Effector memory CD4-positive, alpha-beta T cell (primary cell): ENCODE results near the gene SRPRB.

Source experiments
- DNase-seq, 3 donors: peaks; one replicate each; pipeline ENCODE4 v3.0.0-alpha.2; 2020
- H3K27ac ChIP-seq: 2 replicates; pipeline ENCODE4 v1.7.0; 2013; ENCODE audit warnings: mild to moderate bottlenecking, low read length, moderate library complexity; ENCODE audit not compliant: insufficient read depth, poor library complexity, severe bottlenecking
- H3K27me3 ChIP-seq: replicated peaks from 2 replicates; pipeline ENCODE4 v1.7.0; 2013; ENCODE audit warnings: mild to moderate bottlenecking, low read length; ENCODE audit not compliant: insufficient read depth, control insufficient read depth, poor library complexity, severe bottlenecking
- H3K36me3 ChIP-seq: 2 replicates; pipeline ENCODE4 v1.7.0; 2013; ENCODE audit warnings: mild to moderate bottlenecking, low read length, moderate library complexity; ENCODE audit not compliant: control insufficient read depth, insufficient read depth
- H3K4me1 ChIP-seq: 2 replicates; pipeline ENCODE4 v1.7.0; 2013; ENCODE audit warnings: low read length, mild to moderate bottlenecking; ENCODE audit not compliant: control insufficient read depth, insufficient read depth, poor library complexity, severe bottlenecking
- H3K4me3 ChIP-seq: 2 replicates; pipeline ENCODE4 v1.7.0; 2013; ENCODE audit warnings: low read length, low read depth, mild to moderate bottlenecking; ENCODE audit not compliant: insufficient read depth, poor library complexity, severe bottlenecking
- H3K9me3 ChIP-seq: 2 replicates; pipeline ENCODE4 v1.7.0; 2013; ENCODE audit warnings: mild to moderate bottlenecking, low read length, moderate library complexity; ENCODE audit not compliant: control insufficient read depth

Gene SRPRB

DNA sequence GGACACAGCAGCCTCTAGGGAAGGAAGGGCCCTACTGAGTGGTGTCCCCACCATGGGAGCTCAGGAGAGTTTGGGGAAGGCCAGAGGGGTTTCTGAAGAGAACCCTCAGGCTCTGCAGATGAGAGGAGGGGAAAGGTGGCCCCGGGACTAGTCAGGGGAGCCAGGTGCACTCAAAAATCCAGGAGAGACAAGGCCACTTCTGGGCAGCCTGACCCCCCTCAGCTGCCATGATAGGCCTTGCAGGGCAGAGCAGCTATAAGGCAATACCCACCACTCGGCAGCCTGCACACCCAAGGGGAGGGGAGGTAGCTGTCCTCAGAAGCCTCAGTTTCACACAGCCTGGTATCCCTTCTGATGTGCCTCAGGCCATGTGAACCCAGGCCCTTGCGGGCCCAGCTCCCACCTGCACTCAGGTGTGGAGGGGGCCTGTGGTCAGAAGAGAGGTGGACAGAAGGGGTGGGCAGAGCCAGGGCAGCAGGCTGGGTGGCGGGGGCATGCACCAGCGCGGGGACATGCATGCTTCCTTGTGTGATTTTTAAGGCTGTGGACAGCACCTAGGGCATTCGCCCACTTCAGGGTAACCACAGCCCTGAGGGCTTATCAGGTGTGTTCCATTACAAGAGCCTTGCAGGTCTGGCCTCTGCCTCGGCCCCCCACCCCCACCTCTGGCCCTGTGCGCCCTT is 34.6 kb downstream of the SRPRB start:
- Histone ChIP-seq H3K4me1 (no peaks in the 10 kb centered on the region), H3K9me3 (no peaks in the 10 kb centered on the region)

DNA sequence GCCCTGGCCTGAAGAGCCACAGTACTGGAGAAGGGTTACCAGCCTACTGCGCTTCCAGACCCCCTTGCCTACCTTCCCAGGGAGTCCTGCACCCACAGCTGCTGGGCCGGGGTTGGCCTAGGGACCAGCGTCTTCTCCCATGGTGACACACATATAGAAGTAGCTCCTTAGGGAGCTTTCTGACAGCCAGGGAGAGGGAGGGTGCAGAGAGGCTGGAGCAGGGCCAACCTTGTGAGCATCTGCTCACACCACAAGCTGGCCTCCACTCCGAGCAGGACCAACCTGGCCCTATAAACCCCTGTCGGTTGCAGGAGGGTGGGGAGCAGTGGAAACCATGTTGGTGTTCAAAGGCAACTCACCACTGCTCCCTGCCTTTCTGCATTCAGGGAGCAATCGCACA is 35.2 kb downstream of the SRPRB start:
- Histone ChIP-seq H3K4me3 (no peak overlapping the region), H3K27ac (no peak overlapping the region), H3K9me3 (no peaks in the 10 kb centered on the region), H3K36me3 (no peaks in the 10 kb centered on the region), H3K4me1 (no peaks in the 10 kb centered on the region), H3K27me3 (no peaks in the 10 kb centered on the region)
- no peak for DNase-seq

More for the DNA sequence above, 34.6 kb downstream of the SRPRB start:
- no peak overlapping the region for H3K4me3 ChIP-seq
- no peak for DNase-seq
- H3K27me3 ChIP-seq = no peaks in the 10 kb centered on the region
- no peak overlapping the region for H3K27ac ChIP-seq
- H3K36me3 ChIP-seq = no peaks in the 10 kb centered on the region

DNA sequence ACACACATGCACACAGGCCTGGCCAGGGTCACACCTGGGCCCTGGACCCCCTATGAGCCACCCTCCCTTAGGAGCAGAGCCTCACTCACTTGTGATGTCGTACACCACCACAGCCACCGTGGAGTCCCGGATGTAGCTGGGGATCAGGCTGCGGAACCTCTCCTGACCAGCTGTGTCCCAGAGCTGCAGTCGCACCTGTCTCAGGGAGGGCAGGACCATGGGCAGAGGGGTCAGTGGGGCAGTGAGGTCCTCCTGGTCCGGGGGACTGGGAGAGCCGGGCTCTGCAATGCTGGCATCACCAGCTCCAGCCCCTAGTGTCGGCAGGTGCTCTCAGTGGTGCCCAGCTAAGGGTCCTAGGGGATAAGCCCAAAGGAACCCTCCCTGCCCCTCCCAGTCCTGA is 35.6 kb downstream of the SRPRB start:
- Histone ChIP-seq H3K27ac (no peak overlapping the region), H3K4me3 (no peak overlapping the region), H3K9me3 (no peaks in the 10 kb centered on the region), H3K4me1 (no peaks in the 10 kb centered on the region), H3K36me3 (no peaks in the 10 kb centered on the region), H3K27me3 (no peaks in the 10 kb centered on the region)
- DNase-seq = no peak

DNA sequence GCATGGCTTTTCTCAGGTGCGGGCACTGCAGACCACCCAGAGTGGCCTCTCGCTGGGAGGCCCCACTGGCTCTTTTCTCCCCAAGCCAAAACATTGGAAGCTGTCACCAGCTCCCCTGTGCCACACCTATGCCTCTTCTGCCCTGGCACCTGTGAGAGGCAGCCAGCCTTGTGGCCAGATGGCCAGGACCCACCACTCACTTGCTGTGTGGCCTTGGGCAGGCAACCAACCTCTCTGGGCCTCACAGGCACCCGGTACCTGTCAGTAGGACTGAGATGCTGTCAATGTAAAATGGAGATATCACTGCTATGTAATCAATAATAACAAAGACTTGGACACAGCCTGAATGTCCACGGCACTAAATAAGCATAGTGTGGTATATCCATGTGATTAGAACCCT is 36.5 kb downstream of the SRPRB start:
- Histone ChIP-seq H3K27ac (no peak overlapping the region), H3K36me3 (no peaks in the 10 kb centered on the region), H3K27me3 (no peaks in the 10 kb centered on the region), H3K4me1 (no peaks in the 10 kb centered on the region), H3K4me3 (no peak overlapping the region), H3K9me3 (no peaks in the 10 kb centered on the region)
- DNase-seq = no peak

DNA sequence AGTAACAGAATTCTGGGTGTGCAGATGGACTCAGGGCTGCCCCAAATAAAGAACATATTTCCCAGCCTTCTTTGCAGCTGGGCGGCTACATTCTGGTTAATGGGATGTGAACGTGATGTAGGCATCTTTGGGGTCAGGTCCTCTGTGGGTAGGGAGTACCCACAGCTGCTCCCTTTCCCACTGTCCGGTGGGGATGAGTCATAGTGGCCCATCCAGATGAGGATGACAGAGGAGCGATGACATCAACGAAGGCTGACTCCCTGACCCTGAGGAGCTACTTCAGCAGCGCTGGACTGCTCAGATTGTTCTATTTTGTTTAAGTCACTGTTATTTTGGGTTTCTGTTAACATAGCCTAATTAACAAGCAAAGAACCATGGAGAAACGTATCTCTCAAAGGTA is 38.0 kb downstream of the SRPRB start:
- Histone ChIP-seq H3K9me3 (no peaks in the 10 kb centered on the region), H3K4me3 (no peak overlapping the region), H3K36me3 (no peaks in the 10 kb centered on the region), H3K4me1 (no peaks in the 10 kb centered on the region), H3K27ac (no peak overlapping the region), H3K27me3 (no peaks in the 10 kb centered on the region)
- DNase-seq = no peak

DNA sequence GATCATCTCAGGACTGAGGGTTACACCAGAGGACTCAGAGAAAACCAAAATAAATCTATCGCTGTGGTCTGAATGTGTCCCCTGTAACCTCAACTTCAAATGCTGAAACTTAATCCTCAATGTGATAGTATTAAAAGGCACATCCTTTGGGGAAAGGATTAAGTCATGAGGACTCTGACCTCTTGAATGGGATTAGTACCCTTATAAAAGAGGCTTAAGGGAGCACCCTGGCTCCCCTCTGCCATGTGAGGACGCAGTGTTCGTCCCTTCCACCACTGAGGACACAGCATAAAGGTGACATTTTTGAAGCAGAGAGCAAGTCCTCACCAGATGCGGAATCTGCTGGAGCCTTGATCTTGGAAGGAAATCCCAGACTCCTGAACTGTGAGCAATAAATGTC is 39.5 kb downstream of the SRPRB start:
- no peaks in the 10 kb centered on the region for H3K36me3 ChIP-seq
- H3K27ac ChIP-seq = no peak overlapping the region
- DNase-seq = no peak
- H3K27me3 ChIP-seq = no peaks in the 10 kb centered on the region
- H3K4me1 ChIP-seq = no peaks in the 10 kb centered on the region
- H3K9me3 ChIP-seq = no peaks in the 10 kb centered on the region
- no peak overlapping the region for H3K4me3 ChIP-seq

DNA sequence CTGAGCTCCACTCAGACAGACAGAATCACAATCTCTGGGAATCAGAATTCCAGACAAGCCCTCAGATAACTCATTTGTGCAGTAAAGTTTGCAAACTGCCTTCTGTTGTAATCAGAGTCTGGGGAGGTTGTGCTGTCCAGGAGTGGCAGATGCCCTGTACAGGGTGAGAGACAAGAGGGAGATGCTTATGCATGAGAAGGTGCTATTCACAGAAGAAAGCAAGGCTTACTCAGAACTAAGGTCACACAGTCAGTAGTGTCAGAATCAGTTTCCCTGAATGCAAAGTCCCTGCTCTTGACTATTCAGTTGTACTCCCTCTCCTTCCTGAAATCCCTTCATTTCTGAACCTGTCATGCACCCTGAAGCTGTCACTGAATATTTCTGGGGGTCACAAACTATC is 43.7 kb downstream of the SRPRB start:
- Histone ChIP-seq H3K27ac (no peak overlapping the region), H3K4me3 (no peak overlapping the region), H3K4me1 (no peaks in the 10 kb centered on the region), H3K9me3 (no peaks in the 10 kb centered on the region), H3K27me3 (no peaks in the 10 kb centered on the region), H3K36me3 (no peaks in the 10 kb centered on the region)
- DNase-seq = no peak

DNA sequence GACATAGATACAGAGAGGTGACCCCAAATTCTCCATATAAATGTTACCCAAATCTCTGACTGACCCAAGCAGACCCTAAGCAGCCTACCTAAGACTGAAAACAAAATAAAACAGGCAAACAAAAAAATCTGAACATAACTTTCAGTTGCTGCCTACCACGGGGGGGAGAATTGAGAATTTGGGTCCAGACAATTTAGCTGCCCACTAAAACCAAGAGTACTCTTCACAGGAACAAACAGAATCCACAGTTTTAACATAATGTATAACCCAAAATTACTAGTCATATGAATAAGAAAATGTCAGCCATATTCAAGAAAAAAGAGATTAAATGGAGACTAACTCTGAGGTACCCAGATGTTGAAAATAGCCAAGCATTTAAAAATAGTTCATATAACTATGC is 44.4 kb downstream of the SRPRB start:
- H3K4me3 ChIP-seq = no peak overlapping the region

DNA sequence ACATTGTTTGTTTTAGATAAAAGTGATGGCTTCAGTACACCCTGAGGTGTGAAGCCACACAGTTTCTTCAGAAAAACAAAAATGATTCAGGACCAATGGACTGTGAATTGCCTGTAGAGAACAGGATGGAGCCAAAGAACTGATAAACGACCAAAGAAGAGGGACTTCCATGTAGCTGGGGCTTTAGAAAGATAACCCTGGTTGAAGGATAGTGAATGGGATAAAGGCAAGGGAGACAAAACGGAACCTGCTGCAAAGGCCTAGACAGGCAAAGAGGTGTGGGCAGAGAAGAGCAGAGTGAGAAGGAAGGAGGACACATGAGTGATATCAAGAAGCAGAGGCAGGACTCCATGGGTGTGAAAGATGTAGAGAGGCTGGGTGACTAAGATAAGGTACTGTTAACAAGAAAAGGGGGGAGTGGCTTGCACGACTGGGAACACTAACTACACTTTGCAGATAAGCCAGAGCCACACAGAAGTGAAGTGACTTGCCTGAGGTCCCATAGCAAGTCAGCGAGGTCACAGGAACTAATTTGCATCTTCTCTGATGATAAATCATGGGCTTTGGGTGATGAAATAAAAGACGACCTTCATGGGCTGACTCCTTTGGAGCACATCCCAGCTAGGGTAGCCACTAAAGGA is 45.8 kb downstream of the SRPRB start:
- H3K4me1 ChIP-seq = no peaks in the 10 kb centered on the region
- no peak for DNase-seq
- H3K27me3 ChIP-seq = no peaks in the 10 kb centered on the region
- H3K27ac ChIP-seq = no peak overlapping the region
- H3K4me3 ChIP-seq = no peak overlapping the region
- H3K9me3 ChIP-seq = no peaks in the 10 kb centered on the region
- no peaks in the 10 kb centered on the region for H3K36me3 ChIP-seq

More for the DNA sequence above, 44.4 kb downstream of the SRPRB start:
- Histone ChIP-seq H3K36me3 (no peaks in the 10 kb centered on the region), H3K9me3 (no peaks in the 10 kb centered on the region), H3K27me3 (no peaks in the 10 kb centered on the region), H3K27ac (no peak overlapping the region), H3K4me1 (no peaks in the 10 kb centered on the region)
- DNase-seq = no peak

DNA sequence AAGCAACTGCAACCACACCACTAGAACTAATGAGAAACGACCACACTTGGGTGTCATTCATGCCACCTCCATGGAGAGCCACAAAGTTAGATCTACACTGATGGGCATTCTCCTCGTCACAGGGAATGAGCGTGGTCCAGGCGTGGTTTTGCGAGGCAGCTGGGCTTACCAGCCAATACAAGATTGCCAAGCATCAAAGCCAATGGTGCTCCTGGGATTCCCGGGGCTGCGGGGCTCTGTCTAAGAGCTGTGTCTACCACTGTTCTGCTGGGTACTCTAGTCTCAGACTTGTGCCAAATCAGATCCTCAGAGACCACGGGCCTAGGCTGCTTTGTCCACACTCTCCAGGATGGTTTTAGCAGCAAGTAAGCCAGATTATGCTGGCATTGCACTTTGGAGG is 46.3 kb downstream of the SRPRB start:
- Histone ChIP-seq H3K4me1 (no peaks in the 10 kb centered on the region), H3K4me3 (no peak overlapping the region), H3K27me3 (no peaks in the 10 kb centered on the region), H3K27ac (no peak overlapping the region), H3K36me3 (no peaks in the 10 kb centered on the region), H3K9me3 (no peaks in the 10 kb centered on the region)
- DNase-seq = no peak
